Sigmoid colon (tissue), 7 donors: ENCODE data around the gene KRTAP19-1. TPM values are rescaled to one million over a fixed set of nuclear protein-coding genes. Genes with fewer than 3 reads are reported as not detected.
"Not testable (repeated sequence)": the region's sequence is repeated elsewhere in the genome, so short reads cannot be mapped to it uniquely, and the experiment has no call there.

Experiments
- DNase-seq: peaks from one replicate; pipeline ENCODE4 v3.0.0-alpha.2; 2019
- H3K27ac ChIP-seq, 4 donors: fragments of 200-600 bp; sonication (generic); one replicate each; pipeline ENCODE4 v1.5.1; 2016 to 2019; ENCODE audit warnings: mild to moderate bottlenecking in 1 of 4
- H3K27me3 ChIP-seq, 3 donors: fragments of 200-600 bp; sonication (generic); one replicate each; pipeline ENCODE4 v1.5.1; 2019; ENCODE audit warnings: mild to moderate bottlenecking in 1 of 3
- H3K36me3 ChIP-seq, 4 donors: fragments of 200-600 bp; sonication (generic); one replicate each; pipeline ENCODE4 v1.5.1; 2016 to 2019
- H3K4me1 ChIP-seq, 4 donors: fragments of 200-600 bp; sonication (generic); one replicate each; pipeline ENCODE4 v1.5.1; 2017 to 2019
- H3K4me3 ChIP-seq, 4 donors: fragments of 200-600 bp; sonication (generic); one replicate each; pipeline ENCODE4 v1.5.1; 2017 to 2019; ENCODE audit warnings: mild to moderate bottlenecking in 2 of 4, moderate library complexity in 1 of 4
- H3K9me3 ChIP-seq, 4 donors: fragments of 200-600 bp in 3 of 4; sonication (generic) in 3 of 4; one replicate each; pipeline versions ENCODE4 v1.5.1 to v1.6.1; 2013 to 2019
- CTCF ChIP-seq, 4 experiments: fragments of 450-650 bp in 3 of 4; fragments of 200-600 bp in 1 of 4; IDR thresholded peaks; one replicate each; pipeline ENCODE4 v1.5.1; 2016 to 2019; ENCODE audit warnings: antibody characterized with exemption in 4 of 4, mild to moderate bottlenecking in 3 of 4, moderate library complexity in 2 of 4
- EP300 ChIP-seq, 4 donors: sonication (generic); formaldehyde crosslinking; IDR thresholded peaks; one replicate each; pipeline ENCODE4 v1.6.1; 2017; ENCODE audit warnings: antibody characterized with exemption in 4 of 4
- POLR2A ChIP-seq, 2 donors: fragments of 450-650 bp; IDR thresholded peaks; one replicate each; pipeline ENCODE4 v1.6.1; 2016; ENCODE audit warnings: antibody characterized with exemption in 2 of 2, mild to moderate bottlenecking in 2 of 2, moderate library complexity in 2 of 2
- POLR2AphosphoS5 ChIP-seq, 4 donors: sonication (generic); formaldehyde crosslinking; IDR thresholded peaks; one replicate each; pipeline ENCODE4 v1.6.1; 2017; ENCODE audit warnings: antibody characterized with exemption in 4 of 4
- WGBS, 2 donors: extraction: QIAGEN DNeasy Blood & Tissue Kit; methylation state at CpG; one replicate each; pipeline ENCODE4 v1.1.7; 2013; 5-methylcytosine and 5-hydroxymethylcytosine counted together
- intact Hi-C: fragments of 100-400 bp; cut with DNase I; formaldehyde crosslinking; loops from one replicate; pipeline ENCODE4 v1.15.1; 2023
- polyA plus RNA-seq, 3 donors: library from polyadenylated mRNA; stranded (reverse); fragments of 200-250 nt; gene quantifications; one replicate each; pipeline ENCODE4 v1.2.3, GENCODE V29; 2013
- total RNA-seq, 4 donors: library from RNA; depleted of rRNA; stranded (reverse); fragments of >200 nt; gene quantifications; one replicate each; pipeline ENCODE4 v1.1.0, GENCODE V29; 2016
- donor health status: healthy with polysubstance abuse.
- donor health status: Bipolar disorder and iron deficiency.
- donor health status: healthy.

The KRTAP19-1 gene
- not detected for total RNA-seq
- not detected for polyA plus RNA-seq

- no peak for DNase-seq
- Histone ChIP-seq H3K4me3 (no peak within 1 kb of the TSS), H3K27me3 (no peaks in the 10 kb centered on the region), H3K9me3 (no peaks in the 10 kb centered on the region), H3K36me3 (no peaks in the 10 kb centered on the region), H3K27ac (no peak within 1 kb of the TSS), H3K4me1 (no peaks in the 10 kb centered on the region)
- WGBS, 2 donors, result 87 to 90% methylated on average over 7 of the region's 7 CpGs
- intact Hi-C loops, result no loop called here
- no peak for TF ChIP-seq POLR2AphosphoS5 (IDR thresholded peaks at IDR 0.05)
- no peak for TF ChIP-seq EP300 (IDR thresholded peaks at IDR 0.05)
- no peak for TF ChIP-seq POLR2A (IDR thresholded peaks at IDR 0.05)
- TF ChIP-seq CTCF (IDR thresholded peaks at IDR 0.05), result no peak
Observed at GRCh38 chr21:30480145-30480544, at the start of gene KRTAP19-1. KRTAP19-1 (minus strand) TSS chr21:30480367; CDS start chr21:30480317, 50 bp downstream.

GRCh38 chr21:30518876-30519275 is 38.7 kb upstream of the KRTAP19-1 start:
- intact Hi-C loops, result no loop called here
- no peaks in the 10 kb centered on the region for H3K4me1 ChIP-seq
- 86 to 88% methylated on average over 1 of the region's 1 CpG for WGBS, 2 donors
- H3K27ac ChIP-seq, result no peak overlapping the region
- no peaks in the 10 kb centered on the region for H3K27me3 ChIP-seq
- no peak overlapping the region for H3K4me3 ChIP-seq
- DNase-seq, result no peak
- H3K36me3 ChIP-seq, result no peaks in the 10 kb centered on the region
- H3K9me3 ChIP-seq, result no peaks in the 10 kb centered on the region
- TF ChIP-seq POLR2AphosphoS5 (IDR thresholded peaks at IDR 0.05), result no peak
- no peak for TF ChIP-seq CTCF (IDR thresholded peaks at IDR 0.05)
- TF ChIP-seq POLR2A (IDR thresholded peaks at IDR 0.05), result no peak
- no peak for TF ChIP-seq EP300 (IDR thresholded peaks at IDR 0.05)

- Histone ChIP-seq H3K4me3 (no peak overlapping the region), H3K27ac (no peak overlapping the region), H3K36me3 (no peaks in the 10 kb centered on the region), H3K4me1 (no peaks in the 10 kb centered on the region), H3K27me3 (no peaks in the 10 kb centered on the region), H3K9me3 (no peaks in the 10 kb centered on the region)
- intact Hi-C loops, result no loop called here
- no peak for DNase-seq
- TF ChIP-seq CTCF (IDR thresholded peaks at IDR 0.05), result no peak
- 70 to 84% methylated on average over 1 of the region's 1 CpG for WGBS, 2 donors
Observed at GRCh38 chr21:30515681-30516080, 35.5 kb upstream of the KRTAP19-1 start.

GRCh38 chr21:30505621-30506205 is 25.5 kb upstream of the KRTAP19-1 start:
- WGBS, 2 donors, result 27 to 32% methylated on average over 4 of the region's 4 CpGs
- H3K27ac ChIP-seq, H3K4me3 ChIP-seq: not testable (repeated sequence)

GRCh38 chr21:30502041-30502440 is 21.9 kb upstream of the KRTAP19-1 start, which contains the start of gene KRTAP19-5:
KRTAP19-5 (minus strand) TSS chr21:30502141; CDS start chr21:30502090, 51 bp downstream.
- H3K27me3 ChIP-seq, result no peaks in the 10 kb centered on the region
- no peak for DNase-seq
- no peaks in the 10 kb centered on the region for H3K36me3 ChIP-seq
- no peak within 1 kb of the TSS for H3K27ac ChIP-seq
- 84 to 85% methylated on average over 6 of the region's 6 CpGs for WGBS, 2 donors
- intact Hi-C loops, result no loop called here
- no peaks in the 10 kb centered on the region for H3K4me1 ChIP-seq
- H3K9me3 ChIP-seq, result peaks cover 0 to 2% (median 0%) of the 10 kb centered on the region in 4 donors
- no peak within 1 kb of the TSS for H3K4me3 ChIP-seq
- TF ChIP-seq EP300 (IDR thresholded peaks at IDR 0.05) (no peak), CTCF (IDR thresholded peaks at IDR 0.05) (no peak), POLR2A (IDR thresholded peaks at IDR 0.05) (no peak), POLR2AphosphoS5 (IDR thresholded peaks at IDR 0.05) (no peak)

More at GRCh38 chr21:30505621-30506205, 25.5 kb upstream of the KRTAP19-1 start:
- DNase-seq, intact Hi-C loops, H3K9me3 ChIP-seq, H3K27me3 ChIP-seq, H3K4me1 ChIP-seq, H3K36me3 ChIP-seq: not testable (repeated sequence)
